ENCODE data around the gene RBMS3. TPM values are rescaled to one million over a fixed set of nuclear protein-coding genes. Genes with fewer than 3 reads are reported as not detected.
A peak's percentile ranks its signal among the peaks of the same experiment; 100 is the strongest.

Gene RBMS3
- total RNA-seq, 1 donor from 2014 or later = 33.0 TPM

- TF ChIP-seq CTCF (IDR thresholded peaks at IDR 0.05; ENCODE audit: insufficient read depth, low read depth, low read length) (no peak), EZH2 (IDR thresholded peaks at IDR 0.05; ENCODE audit: insufficient read depth, low read length) (no peak)
- H3K27me3 Mint-ChIP-seq (ENCODE audit: low read depth, unreplicated experiment) = no peaks in the 10 kb centered on the region
- H3K36me3 Mint-ChIP-seq (ENCODE audit: low read depth, unreplicated experiment) = no peaks in the 10 kb centered on the region
- Histone ChIP-seq H3K9me3 (ENCODE audit: insufficient read depth, low read depth, low read length) (no peaks in the 10 kb centered on the region), H3K27ac (ENCODE audit: low read depth, low read length) (no peak overlapping the region), H2AFZ (ENCODE audit: low read depth, low read length) (no peak overlapping the region), H4K20me1 (ENCODE audit: insufficient read depth, low read length) (no peaks in the 10 kb centered on the region), H3K9ac (ENCODE audit: low read length) (no peak overlapping the region), H3K4me2 (ENCODE audit: low read length) (no peak overlapping the region), H3K79me2 (ENCODE audit: insufficient read depth, low read length) (no peaks in the 10 kb centered on the region), H3K4me1 (ENCODE audit: insufficient read depth, low read length) (no peaks in the 10 kb centered on the region), H3K27me3 (ENCODE audit: insufficient read depth, low read length) (no peaks in the 10 kb centered on the region), H3K36me3 (ENCODE audit: insufficient read depth, low read length) (no peaks in the 10 kb centered on the region), H3K4me3 (ENCODE audit: insufficient read depth, low read depth, low read length) (no peak overlapping the region)
- peaks cover 5% of the 10 kb centered on the region for H3K9me3 Mint-ChIP-seq (ENCODE audit: unreplicated experiment)
- no peak overlapping the region for H3K4me3 Mint-ChIP-seq (ENCODE audit: unreplicated experiment)
- H3K27ac Mint-ChIP-seq (ENCODE audit: unreplicated experiment) = no peak overlapping the region
- FAIRE-seq (no peak), DNase-seq (ENCODE audit: low read depth) (no peak)
- H3K4me1 Mint-ChIP-seq (ENCODE audit: low read depth, unreplicated experiment) = peaks cover 3% of the 10 kb centered on the region
Observed at GRCh38 chr3:29870136-29870535, 589.3 kb downstream of the RBMS3 start.

- Histone ChIP-seq H2AFZ (ENCODE audit: low read depth, low read length) (no peak overlapping the region), H3K27ac (ENCODE audit: low read depth, low read length) (no peak overlapping the region), H3K79me2 (ENCODE audit: insufficient read depth, low read length) (no peaks in the 10 kb centered on the region), H3K36me3 (ENCODE audit: insufficient read depth, low read length) (no peaks in the 10 kb centered on the region), H3K9me3 (ENCODE audit: insufficient read depth, low read depth, low read length) (no peaks in the 10 kb centered on the region), H4K20me1 (ENCODE audit: insufficient read depth, low read length) (no peaks in the 10 kb centered on the region), H3K4me2 (ENCODE audit: low read length) (no peak overlapping the region), H3K27me3 (ENCODE audit: insufficient read depth, low read length) (no peaks in the 10 kb centered on the region), H3K4me3 (ENCODE audit: insufficient read depth, low read depth, low read length) (no peak overlapping the region), H3K9ac (ENCODE audit: low read length) (no peak overlapping the region), H3K4me1 (ENCODE audit: insufficient read depth, low read length) (no peaks in the 10 kb centered on the region)
- no peak for FAIRE-seq
- no peak overlapping the region for H3K4me3 Mint-ChIP-seq (ENCODE audit: unreplicated experiment)
- H3K27me3 Mint-ChIP-seq (ENCODE audit: low read depth, unreplicated experiment) = no peaks in the 10 kb centered on the region
- peak overlapping the region; percentile 19 for H3K27ac Mint-ChIP-seq (ENCODE audit: unreplicated experiment)
- no peaks in the 10 kb centered on the region for H3K36me3 Mint-ChIP-seq (ENCODE audit: low read depth, unreplicated experiment)
- H3K4me1 Mint-ChIP-seq (ENCODE audit: low read depth, unreplicated experiment) = peaks cover 3% of the 10 kb centered on the region
- DNase-seq (ENCODE audit: low read depth) = no peak
- H3K9me3 Mint-ChIP-seq (ENCODE audit: unreplicated experiment) = peaks cover 5% of the 10 kb centered on the region
- TF ChIP-seq CTCF (IDR thresholded peaks at IDR 0.05; ENCODE audit: insufficient read depth, low read depth, low read length) (no peak), EZH2 (IDR thresholded peaks at IDR 0.05; ENCODE audit: insufficient read depth, low read length) (no peak)
Observed at GRCh38 chr3:29871087-29871486, 590.2 kb downstream of the RBMS3 start.

GRCh38 chr3:29880809-29881208, 599.9 kb downstream of the RBMS3 start:
- Mint-ChIP-seq H3K27me3 (ENCODE audit: low read depth, unreplicated experiment) (no peaks in the 10 kb centered on the region), H3K27ac (ENCODE audit: unreplicated experiment) (no peak overlapping the region), H3K9me3 (ENCODE audit: unreplicated experiment) (no peaks in the 10 kb centered on the region), H3K36me3 (ENCODE audit: low read depth, unreplicated experiment) (no peaks in the 10 kb centered on the region), H3K4me3 (ENCODE audit: unreplicated experiment) (no peak overlapping the region), H3K4me1 (ENCODE audit: low read depth, unreplicated experiment) (no peaks in the 10 kb centered on the region)
- no peak for TF ChIP-seq EZH2 (IDR thresholded peaks at IDR 0.05; ENCODE audit: insufficient read depth, low read length)
- no peak for TF ChIP-seq CTCF (IDR thresholded peaks at IDR 0.05; ENCODE audit: insufficient read depth, low read depth, low read length)
- Histone ChIP-seq H3K27me3 (ENCODE audit: insufficient read depth, low read length) (no peaks in the 10 kb centered on the region), H2AFZ (ENCODE audit: low read depth, low read length) (no peak overlapping the region), H4K20me1 (ENCODE audit: insufficient read depth, low read length) (no peaks in the 10 kb centered on the region), H3K36me3 (ENCODE audit: insufficient read depth, low read length) (no peaks in the 10 kb centered on the region), H3K27ac (ENCODE audit: low read depth, low read length) (no peak overlapping the region), H3K9ac (ENCODE audit: low read length) (no peak overlapping the region), H3K4me3 (ENCODE audit: insufficient read depth, low read depth, low read length) (no peak overlapping the region), H3K4me1 (ENCODE audit: insufficient read depth, low read length) (no peaks in the 10 kb centered on the region), H3K79me2 (ENCODE audit: insufficient read depth, low read length) (no peaks in the 10 kb centered on the region), H3K9me3 (ENCODE audit: insufficient read depth, low read depth, low read length) (no peaks in the 10 kb centered on the region), H3K4me2 (ENCODE audit: low read length) (no peak overlapping the region)
- DNase-seq (ENCODE audit: low read depth) = no peak
- no peak for FAIRE-seq
